HG03575 (cell line): ENCODE results near the gene EIF3L.

Experiments
- ATAC-seq: cut with Tn5 transposase; IDR thresholded peaks from one replicate; pipeline ENCODE4 v1.9.1; 2021; ENCODE audit not compliant: unreplicated experiment, insufficient number of reproducible peaks, low FRiP score; ENCODE audit errors: extremely low read depth

Gene EIF3L

DNA sequence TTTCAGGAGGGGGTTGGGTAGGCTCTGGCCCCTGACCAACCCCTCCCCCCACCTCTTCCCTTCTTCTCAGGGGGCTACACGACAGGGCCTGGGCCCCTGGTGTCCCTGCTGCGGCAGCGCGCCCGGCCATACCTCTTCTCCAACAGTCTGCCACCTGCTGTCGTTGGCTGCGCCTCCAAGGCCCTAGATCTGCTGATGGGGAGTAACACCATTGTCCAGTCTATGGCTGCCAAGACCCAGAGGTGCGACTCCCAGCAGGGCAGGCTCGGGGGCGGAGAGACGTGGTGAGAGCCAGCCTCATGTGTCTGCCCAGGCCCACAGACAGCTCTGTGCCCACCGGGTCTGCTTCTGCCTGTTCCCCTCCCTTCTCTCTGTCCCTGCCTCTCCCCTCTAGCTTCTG lies 33.6 kb upstream of the EIF3L start:
- no peak for ATAC-seq

DNA sequence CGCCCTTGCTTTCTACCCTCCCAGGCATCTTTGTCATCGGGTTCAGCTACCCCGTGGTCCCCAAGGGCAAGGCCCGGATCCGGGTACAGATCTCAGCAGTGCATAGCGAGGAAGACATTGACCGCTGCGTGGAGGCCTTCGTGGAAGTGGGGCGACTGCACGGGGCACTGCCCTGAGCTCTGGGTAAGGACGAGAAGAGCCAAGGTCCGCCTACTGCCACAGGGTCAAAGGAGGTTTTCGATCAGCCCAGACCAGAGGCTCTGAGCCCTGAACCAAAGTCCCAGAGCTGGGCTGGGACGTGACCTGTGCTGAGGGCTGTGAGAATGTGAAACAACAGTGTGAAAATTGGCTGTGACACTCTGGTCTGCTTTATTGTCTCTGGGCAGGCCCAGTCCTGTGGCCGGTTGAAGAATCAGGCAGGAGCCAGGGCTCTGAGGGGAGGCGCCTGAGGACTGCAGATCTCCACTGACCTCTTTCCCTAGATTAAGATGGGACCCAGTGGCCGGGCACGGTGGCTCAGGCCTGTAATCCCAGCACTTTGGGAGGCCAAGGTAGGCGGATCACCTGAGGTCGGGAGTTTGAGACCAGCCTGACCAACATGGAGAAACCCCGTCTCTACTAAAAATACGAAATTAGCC lies 32.6 kb upstream of the EIF3L start:
- no peak for ATAC-seq

DNA sequence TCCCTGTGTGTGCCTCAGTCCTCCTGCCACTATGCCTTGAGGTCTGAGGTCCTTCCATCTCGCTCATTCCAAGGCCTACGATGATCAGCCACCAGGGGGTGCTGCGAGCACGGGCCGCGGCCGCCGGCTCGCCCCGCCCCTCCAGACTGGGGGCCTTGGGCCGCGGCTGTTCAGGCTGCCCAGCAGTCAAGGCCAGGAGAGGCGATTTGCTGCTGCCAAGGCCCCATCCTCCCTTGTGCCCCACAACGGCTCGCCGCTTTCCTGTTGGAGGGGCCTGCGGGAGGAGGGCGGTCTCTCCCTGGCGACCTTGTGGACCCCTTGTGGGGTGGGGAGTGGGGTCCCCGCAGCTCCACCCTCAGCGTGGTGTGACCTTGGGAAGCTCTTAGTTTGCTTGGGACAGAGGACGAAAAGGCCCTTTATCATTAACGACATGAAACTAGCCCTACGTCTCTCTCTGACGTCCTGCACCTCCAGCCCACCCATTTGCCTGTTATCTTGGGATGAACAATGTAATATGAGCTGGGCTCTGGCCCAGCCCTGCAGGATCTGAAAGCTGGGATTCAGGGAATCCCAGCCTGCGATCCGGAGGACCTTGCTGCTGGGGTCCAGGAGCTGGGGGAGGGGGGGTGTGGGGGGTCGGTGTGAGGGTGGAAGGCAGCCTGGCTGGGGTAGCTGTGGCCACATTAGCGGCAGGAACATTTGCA lies 31.4 kb upstream of the EIF3L start:
- ATAC-seq: no peak

DNA sequence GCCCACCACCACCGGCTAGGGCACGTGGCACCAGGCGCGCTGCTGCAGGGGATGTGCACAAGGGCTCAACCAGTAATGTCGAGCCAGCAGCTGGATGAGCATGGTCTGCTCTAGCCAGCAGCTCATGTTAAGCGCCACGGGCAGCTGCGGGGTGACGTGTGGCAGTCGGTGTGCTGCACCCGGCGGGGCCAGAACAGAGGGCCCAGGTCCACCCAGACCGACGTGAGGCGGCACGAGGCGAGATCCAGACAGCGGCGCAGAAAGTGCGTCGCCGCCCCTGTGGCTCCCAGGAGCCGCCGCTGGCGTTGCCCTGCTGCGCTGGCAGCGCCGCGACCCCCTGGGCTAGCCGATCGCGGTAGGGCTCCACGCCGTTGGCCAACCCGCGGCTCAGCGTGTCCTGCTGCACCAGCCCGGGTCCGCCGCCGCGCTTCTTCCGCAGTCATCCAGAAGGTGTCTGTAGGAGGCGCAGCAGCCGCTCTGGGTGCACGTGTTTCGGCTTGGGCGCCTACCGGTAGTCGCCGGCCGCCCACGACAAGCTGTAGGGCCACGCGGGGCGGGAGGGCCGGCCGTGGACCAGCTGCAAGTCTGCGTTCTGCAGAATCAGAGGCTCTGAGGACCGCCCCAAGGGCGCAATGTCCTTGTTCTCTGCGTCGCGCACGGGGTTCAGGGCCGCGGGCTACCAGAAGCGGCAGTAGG lies 30.7 kb upstream of the EIF3L start:
- ATAC-seq: no peak

DNA sequence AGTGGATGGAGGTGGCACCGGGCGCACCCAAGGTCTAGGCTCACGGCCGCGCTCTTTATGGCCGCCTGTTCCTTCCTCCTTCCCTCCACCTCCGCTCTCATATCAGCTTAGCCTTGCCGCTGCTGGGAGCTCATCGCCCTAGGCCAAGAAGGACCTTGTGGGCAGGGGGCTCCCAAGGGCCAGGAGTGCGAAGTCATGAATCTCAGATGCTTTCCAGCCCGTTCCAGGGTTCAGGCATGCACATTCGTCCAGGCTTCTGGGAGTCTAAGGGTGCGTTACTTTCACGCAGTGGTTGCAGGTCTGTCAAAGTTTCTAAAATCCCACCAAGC lies 30.1 kb upstream of the EIF3L start:
- ATAC-seq: no peak

DNA sequence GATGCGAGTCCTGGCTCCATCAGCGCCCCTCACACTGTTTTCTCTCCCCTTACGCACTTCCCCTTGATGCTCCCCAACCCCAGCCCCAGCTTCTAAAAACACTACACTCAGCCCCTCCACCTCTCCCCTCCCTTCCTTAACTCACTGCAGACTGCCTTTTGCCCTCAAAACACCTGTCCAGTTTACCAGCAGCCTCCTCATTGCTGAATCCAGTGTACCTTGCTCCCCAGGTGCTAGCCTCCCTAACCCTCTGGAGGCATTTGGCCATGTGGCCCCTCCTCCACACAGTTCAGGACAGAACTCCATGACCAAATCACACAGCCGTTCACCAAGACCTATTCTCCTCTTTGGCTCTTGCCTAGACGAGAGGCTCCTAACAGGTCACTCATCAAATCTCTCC lies 28.9 kb upstream of the EIF3L start:
- ATAC-seq: no peak

DNA sequence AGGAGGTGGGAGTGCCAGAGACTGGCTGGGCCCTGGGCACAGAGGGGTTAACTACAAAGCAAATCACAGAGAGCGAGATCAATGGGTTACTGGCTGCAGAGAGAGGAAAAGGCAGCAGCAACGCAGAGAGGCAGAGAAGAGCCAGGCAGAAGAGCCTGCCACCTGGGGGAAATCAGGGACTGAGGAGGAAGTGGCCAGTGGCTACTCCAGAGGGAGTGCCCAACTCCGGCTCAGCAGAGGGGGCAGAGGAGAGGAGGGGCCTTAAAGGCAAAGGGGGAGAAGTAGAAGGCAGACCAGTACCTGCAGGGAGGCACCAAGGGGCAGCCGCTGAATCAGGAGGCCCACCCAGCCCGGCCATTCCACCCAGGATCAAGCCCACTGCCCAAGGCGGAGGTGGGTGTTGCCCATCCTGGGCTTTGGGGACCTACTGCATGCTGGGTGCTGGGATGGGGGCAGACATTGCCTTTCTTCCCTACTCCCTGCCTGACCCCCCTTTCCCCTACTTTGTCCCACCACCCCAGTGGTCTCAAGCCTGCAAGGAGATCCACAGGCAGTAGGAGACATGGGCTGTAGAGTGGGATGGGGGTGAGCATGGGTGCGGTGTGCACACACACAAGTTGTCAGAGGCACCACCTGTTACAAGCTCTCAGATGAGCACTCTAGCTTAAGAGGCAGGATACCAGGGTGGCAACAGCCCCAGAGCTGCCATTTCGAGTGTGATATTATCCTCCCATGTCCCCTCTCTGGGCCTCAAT lies 27.0 kb upstream of the EIF3L start:
- ATAC-seq: no peak

DNA sequence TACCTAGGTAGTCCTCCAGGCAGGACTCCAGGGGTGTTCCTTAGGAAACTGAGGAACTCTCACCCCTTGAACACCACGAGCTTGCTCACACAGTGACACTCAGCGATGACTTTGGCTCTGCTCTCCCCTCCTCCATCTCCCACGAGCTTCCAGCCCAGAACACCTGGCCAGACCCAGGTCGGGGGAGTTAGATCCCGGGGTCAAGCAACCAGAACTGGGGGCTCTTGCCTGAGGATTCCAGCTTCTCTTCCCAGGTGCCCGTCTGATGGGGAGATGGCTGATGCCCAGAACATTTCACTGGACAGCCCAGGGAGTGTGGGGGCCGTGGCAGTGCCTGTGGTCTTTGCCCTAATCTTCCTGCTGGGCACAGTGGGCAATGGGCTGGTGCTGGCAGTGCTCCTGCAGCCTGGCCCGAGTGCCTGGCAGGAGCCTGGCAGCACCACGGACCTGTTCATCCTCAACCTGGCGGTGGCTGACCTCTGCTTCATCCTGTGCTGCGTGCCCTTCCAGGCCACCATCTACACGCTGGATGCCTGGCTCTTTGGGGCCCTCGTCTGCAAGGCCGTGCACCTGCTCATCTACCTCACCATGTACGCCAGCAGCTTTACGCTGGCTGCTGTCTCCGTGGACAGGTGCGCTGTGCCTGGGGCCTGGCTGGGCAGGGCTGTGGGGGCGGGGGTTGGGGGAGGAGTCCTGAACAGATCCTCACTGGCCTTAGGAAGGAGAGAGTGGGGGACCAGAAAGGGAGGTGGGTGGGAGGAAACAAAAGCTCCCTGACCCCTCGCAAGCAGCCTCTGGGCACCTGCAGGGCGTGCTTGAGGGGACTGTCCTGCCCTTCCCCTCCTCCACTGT lies 25.9 kb upstream of the EIF3L start, which contains the start of gene GALR3:
Gene GALR3 (plus strand): TSS at position 249 of the 852 bp plus-strand sequence. CDS start 25 bp downstream, at position 274.
- no peak for ATAC-seq

DNA sequence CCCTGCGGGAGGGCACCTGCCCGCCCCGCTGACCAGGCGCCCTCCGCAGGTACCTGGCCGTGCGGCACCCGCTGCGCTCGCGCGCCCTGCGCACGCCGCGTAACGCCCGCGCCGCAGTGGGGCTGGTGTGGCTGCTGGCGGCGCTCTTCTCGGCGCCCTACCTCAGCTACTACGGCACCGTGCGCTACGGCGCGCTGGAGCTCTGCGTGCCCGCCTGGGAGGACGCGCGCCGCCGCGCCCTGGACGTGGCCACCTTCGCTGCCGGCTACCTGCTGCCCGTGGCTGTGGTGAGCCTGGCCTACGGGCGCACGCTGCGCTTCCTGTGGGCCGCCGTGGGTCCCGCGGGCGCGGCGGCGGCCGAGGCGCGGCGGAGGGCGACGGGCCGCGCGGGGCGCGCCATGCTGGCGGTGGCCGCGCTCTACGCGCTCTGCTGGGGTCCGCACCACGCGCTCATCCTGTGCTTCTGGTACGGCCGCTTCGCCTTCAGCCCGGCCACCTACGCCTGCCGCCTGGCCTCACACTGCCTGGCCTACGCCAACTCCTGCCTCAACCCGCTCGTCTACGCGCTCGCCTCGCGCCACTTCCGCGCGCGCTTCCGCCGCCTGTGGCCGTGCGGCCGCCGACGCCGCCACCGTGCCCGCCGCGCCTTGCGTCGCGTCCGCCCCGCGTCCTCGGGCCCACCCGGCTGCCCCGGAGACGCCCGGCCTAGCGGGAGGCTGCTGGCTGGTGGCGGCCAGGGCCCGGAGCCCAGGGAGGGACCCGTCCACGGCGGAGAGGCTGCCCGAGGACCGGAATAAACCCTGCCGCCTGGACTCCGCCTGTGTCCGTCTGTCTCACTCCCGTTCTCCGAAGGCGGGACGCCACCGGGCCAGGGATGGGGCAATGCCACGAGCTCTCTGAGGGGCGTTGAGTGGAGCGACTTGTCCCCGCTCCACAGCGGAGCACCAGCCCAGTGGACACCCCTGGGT lies 24.3 kb upstream of the EIF3L start:
- no peak for ATAC-seq

DNA sequence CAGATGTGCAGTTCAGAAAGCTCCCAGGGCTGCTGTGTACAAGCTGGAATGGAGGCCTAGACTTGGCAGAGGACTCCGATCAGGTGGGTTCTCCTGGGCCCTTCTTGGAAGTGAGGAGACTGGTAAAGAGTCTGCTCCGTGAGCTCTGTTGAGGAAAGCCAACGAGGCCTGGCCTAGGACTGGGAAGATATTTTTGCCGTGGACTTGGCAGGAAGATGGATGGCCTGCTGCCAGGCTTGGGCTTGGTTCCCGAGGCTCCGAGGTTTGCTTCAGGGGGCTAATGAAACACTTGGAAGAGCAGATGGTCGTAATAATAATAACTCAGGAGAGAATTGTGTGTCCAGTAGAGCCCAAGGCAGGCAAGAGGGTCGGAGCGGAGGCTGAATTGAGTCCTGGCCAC lies 22.2 kb upstream of the EIF3L start:
- no peak for ATAC-seq

DNA sequence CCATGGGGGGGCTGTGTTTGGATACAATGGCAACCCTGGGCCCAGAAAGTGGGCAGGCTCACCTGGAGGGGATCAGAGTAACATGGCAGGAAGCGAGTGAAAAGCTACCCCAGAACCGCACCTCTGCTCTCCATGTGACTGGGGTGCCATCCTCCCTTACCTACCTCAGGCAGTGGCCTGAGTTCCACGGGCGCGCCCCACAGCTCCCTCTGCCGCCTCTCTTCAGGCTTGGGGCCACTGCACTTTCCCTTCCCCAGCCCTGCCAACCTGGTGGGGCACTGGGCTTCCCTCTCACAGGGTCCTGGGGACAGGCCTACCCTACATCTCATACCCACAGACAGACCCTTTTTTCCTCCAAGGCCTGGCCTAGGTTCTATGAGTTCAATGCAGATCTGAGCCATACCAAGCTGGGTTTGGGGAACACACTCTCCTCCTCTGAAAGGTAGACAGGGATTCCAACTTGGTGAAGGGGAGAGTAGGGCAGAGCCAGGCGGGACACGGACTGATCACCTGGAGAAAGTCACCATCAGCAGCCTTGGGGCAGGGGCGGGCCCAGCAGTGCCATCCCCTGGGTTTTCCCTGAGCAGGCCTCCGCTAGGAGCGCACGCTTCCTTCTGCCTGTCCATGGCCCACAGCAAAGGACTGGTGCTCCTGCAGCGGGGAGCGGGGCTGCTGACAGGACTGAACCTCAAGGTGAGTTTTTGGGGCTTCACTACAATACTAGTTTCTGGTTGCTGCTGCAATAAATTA lies 19.0 kb upstream of the EIF3L start:
- ATAC-seq: no peak

DNA sequence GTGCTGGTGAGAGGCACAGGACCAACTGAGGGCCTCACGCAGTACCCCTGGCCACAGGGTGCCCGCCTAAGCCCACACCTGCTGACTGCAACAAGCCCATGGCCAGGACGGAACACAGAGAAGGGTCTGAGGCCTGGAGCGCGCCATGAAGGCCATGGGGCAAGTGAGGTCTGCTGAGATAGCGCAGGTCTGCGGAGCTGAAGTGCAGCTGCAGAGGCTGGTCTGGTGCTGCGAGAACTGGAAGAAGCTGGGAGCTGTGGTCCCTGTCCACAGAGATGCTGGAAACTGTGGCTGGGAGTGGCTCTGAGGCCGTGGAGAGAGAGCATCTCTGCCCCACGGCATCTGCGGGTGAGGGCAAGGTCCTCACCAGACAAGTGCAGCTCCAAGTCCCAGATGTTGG lies 17.7 kb upstream of the EIF3L start:
- no peak for ATAC-seq

DNA sequence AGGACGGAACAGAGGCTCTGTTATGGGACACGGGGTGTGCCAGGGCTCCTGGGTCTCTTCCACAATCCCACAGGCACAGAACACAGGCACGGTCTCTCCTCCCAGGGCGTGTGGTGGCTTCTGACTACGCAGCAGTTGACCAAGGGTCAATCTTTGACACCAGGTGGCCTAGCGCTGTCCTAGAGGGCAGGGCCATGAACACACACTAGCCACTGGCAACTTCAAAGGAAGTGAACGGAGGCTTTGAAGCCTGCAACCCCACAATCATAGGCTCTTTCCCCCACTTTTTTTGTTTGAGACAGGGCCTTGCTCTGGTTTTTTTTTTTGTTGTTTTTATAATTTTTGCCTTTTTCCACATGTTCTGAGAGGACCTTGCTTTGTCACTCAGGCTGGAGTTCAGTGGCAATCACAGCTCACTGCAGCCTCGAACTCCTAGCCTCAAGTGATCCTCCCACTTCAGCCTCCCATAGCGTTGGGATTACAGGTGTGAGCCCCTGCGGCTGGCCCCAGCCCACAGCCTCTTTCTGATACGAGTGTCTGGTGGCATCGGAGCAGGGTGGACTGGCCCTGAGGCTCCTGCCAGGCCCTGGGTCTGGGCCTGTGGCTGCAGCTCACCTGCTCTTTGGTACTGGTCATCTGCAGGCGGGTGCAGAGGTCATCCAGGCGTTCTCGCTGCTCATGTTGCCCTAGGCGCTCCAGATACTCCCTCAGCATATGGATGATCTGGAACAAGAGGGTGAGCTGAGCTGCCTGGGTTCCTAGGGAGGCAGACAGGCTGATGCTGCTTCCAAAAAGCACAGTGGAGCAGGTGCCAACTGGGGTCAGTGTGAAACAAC lies 17.0 kb upstream of the EIF3L start:
- ATAC-seq: no peak

DNA sequence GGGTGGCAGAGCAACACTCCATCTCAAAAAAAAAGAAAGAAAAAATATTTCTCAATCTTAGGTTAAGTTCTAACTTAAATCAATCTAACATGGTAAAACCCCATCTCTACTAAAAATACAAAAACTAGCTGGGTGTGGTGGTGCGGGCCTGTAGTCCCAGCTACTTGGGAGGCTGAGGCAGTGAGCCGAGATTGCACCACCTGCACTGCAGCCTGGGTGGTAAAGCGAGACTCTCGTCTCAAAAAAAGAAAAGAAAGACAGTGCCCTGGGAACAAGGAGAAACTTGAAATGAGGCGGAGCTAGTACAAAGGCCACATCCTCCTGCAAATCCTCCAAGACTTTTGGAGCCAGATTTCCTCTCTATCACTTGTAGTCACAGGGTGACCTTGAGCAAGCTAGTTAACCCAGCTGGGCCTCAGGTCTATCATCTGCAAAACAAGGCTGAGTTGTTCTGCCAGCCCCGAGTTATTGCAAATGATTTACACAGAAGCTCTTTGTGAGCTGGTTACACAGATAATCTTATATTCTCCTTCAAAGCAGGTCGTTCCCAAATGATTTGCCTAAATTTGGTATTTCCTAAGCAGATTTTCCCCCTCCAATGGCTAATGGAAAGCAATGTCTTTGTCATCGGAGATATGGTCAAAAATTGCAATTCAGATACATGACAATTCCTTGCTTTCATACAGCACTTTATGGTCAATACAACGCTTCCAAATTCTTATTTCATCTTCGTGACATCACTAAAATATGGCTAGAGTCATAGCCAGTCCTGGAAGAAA lies 7.0 kb upstream of the EIF3L start:
- ATAC-seq: no peak

DNA sequence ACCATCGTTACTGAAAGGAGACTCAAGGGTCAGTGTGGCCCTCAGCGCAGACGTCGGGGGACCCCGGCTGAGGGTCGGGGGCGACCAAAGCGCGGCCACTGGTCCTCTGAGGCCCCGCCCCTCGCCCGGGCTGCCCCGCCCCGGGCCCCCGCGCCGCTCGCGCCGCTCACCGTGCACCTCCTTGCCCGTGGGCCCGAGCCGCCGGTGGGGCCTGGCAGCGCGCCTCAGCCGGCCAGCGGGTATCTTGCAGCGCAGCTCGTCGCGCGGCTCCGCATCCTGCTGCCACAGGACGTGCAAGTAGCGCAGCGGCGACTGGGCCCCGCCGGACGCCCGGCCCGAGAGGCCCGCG lies 5.5 kb upstream of the EIF3L start:
- ATAC-seq: no peak

DNA sequence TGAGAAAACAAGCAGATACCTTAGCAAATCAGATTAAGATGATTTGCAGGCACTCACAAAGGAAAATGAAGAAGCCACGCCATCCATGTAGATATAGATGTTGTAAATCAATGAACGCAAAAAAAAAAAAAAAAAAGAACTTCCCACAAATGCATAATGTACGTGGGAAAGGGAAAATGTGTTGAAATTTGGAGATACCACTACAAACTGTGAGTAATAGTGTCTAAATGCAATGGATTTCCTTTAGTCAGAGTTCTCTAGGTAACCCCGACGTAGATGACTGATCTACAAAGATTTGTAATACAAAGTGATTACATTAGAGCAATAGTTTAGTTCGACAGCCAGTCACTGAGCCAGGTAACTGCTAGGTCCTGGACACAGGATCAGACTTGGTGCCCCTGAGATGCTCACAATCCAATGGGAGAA lies 4.3 kb upstream of the EIF3L start:
- no peak for ATAC-seq
